HAP-1 (cell line): Measurements from ENCODE around the gene TBX1.
"Not testable (repeated sequence)": the region's sequence is repeated elsewhere in the genome, so short reads cannot be mapped to it uniquely, and the experiment has no call there.

ENCODE experiments used
- DNase-seq, 2 experiments: peaks; one replicate each; pipeline ENCODE4 v3.0.0-alpha.2; 2016 to 2020; ENCODE audit warnings: low spot score in 2 of 2
- H3K27me3 ChIP-seq: fragments of 250-450 bp; sonication (Bioruptor Pico); 2 replicates; pipeline ENCODE4 v1.5.1; 2020; ENCODE audit warnings: low read depth, mild to moderate bottlenecking, moderate library complexity
- H3K36me3 ChIP-seq: fragments of 250-450 bp; sonication (Bioruptor Pico); replicated peaks from 2 replicates; pipeline ENCODE4 v1.5.1; 2020; ENCODE audit warnings: mild to moderate bottlenecking
- H3K4me1 ChIP-seq: fragments of 250-450 bp; sonication (Bioruptor Pico); 2 replicates; pipeline ENCODE4 v1.5.1; 2020; ENCODE audit warnings: mild to moderate bottlenecking
- H3K4me3 ChIP-seq: fragments of 250-450 bp; sonication (Bioruptor Pico); 2 replicates; pipeline ENCODE4 v1.5.1; 2020; ENCODE audit warnings: mild to moderate bottlenecking, moderate library complexity
- H3K9me3 ChIP-seq: fragments of 250-450 bp; sonication (Bioruptor Pico); 2 replicates; pipeline ENCODE4 v1.5.1; 2020; ENCODE audit warnings: mild to moderate bottlenecking, moderate library complexity
- in situ Hi-C: fragments of 300-500 bp; cut with MboI; formaldehyde crosslinking; loops from 3 replicates; pipeline ENCODE4 v1.14.3; 2020; ENCODE audit warnings: low sequenced_read_pairs, inconsistent platforms, mixed read lengths

Gene TBX1

GRCh38 chr22:19791243-19791642 lies 30.7 kb downstream of the TBX1 start:
- in situ Hi-C loops: no loop called here
- Histone ChIP-seq H3K4me3 (no peak overlapping the region), H3K36me3 (no peaks in the 10 kb centered on the region), H3K9me3 (peaks cover 6% of the 10 kb centered on the region; the same call in 1 of the 2 replicates), H3K27me3 (no peaks in the 10 kb centered on the region), H3K4me1 (no peaks in the 10 kb centered on the region)
- no peak for DNase-seq

DNA sequence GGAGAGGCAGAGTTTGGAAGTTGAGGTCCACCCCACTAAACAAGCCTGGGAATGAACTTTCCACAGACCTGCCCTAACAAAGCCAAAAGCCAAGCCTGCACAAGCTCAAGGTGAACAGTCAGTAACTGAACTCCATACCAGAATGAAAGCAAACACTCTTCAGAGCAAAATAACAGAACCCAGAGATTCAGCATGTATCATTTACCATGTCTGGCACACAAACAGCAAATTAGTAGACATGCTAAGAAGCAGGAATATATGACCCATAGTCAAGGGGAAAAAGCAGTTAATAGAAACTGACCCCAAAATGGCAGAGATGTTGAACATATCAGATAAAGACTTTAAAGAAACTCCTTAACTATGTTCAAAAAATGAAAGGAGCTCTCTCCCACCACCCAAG lies 31.3 kb downstream of the TBX1 start:
- Histone ChIP-seq H3K27me3 (no peaks in the 10 kb centered on the region), H3K4me1 (no peaks in the 10 kb centered on the region), H3K4me3 (no peak overlapping the region), H3K9me3 (peaks cover 6% of the 10 kb centered on the region; the same call in 1 of the 2 replicates), H3K36me3 (no peaks in the 10 kb centered on the region)
- DNase-seq: no peak
- in situ Hi-C loops: no loop called here

GRCh38 chr22:19792383-19792896 lies 31.9 kb downstream of the TBX1 start:
- H3K4me1 ChIP-seq, H3K9me3 ChIP-seq, in situ Hi-C loops, DNase-seq, H3K36me3 ChIP-seq, H3K27me3 ChIP-seq, H3K4me3 ChIP-seq: not testable (repeated sequence)

GRCh38 chr22:19793161-19793560 lies 32.6 kb downstream of the TBX1 start:
- peaks cover 6% of the 10 kb centered on the region; the same call in 1 of the 2 replicates for H3K9me3 ChIP-seq
- H3K36me3 ChIP-seq: no peaks in the 10 kb centered on the region
- H3K4me3 ChIP-seq: no peak overlapping the region
- DNase-seq: no peak
- no peaks in the 10 kb centered on the region for H3K4me1 ChIP-seq
- in situ Hi-C loops: no loop called here
- H3K27me3 ChIP-seq: no peaks in the 10 kb centered on the region

GRCh38 chr22:19793661-19794310 lies 33.2 kb downstream of the TBX1 start:
- H3K4me1 ChIP-seq: no peaks in the 10 kb centered on the region
- no peak overlapping the region for H3K4me3 ChIP-seq
- DNase-seq: no peak
- H3K9me3 ChIP-seq: peaks cover 6% of the 10 kb centered on the region; the same call in 1 of the 2 replicates
- in situ Hi-C loops: no loop called here
- no peaks in the 10 kb centered on the region for H3K36me3 ChIP-seq
- no peaks in the 10 kb centered on the region for H3K27me3 ChIP-seq

GRCh38 chr22:19795617-19796008 lies 35.0 kb downstream of the TBX1 start:
- H3K4me1 ChIP-seq: no peaks in the 10 kb centered on the region
- no peaks in the 10 kb centered on the region for H3K36me3 ChIP-seq
- no peak for DNase-seq
- in situ Hi-C loops: no loop called here
- H3K4me3 ChIP-seq: no peak overlapping the region
- no peaks in the 10 kb centered on the region for H3K27me3 ChIP-seq
- H3K9me3 ChIP-seq: peaks cover 4% of the 10 kb centered on the region; the same call in 1 of the 2 replicates

- Histone ChIP-seq H3K4me1 (no peaks in the 10 kb centered on the region), H3K9me3 (peaks cover 4% of the 10 kb centered on the region; the same call in 1 of the 2 replicates)
- in situ Hi-C loops: no loop called here
Observed at GRCh38 chr22:19796160-19796559, 35.6 kb downstream of the TBX1 start.

DNA sequence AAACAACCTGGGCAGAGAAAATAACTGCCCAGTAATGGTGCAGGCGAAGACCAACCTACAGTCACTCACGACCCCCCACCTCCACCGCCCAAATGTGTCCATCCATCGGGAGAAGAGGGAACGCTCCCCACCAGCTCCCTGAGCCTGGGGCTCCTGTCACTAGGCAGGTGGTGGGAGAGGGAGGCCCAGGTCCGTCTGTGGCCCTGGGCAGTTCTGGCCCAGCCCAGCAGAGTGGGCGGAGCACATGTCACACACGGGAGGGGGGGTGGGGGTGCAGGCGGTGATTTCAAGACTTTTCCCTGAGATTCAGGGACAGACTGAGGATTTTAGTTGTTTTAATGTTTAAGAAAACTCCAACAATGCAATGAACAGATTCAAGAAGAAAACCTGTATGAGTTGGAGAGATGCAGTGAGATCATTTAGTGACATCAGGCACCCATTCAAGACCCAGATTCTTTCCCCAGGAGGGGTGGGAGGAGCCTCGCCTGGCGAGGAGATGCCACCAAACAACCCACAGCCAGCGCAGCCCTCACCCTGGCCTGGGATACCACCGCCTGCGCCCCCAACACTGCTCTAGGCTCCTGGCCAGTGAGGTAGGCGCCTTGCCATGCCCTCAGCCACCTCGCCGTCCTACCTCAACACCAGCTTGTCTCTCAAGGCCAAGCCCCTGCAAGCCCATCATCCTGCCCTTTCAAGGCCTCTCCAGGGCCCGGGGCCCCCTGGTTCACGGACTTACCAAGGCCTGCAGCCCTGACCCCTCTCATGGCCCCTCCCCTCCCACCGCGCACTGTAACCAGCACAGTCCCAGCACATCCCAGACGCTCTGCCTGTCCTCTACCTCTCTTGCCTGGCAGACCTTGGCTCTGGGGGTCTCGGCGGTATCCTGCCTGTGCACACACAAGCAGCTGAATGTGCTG lies 36.8 kb downstream of the TBX1 start:
- in situ Hi-C loops: no loop called here
- no peaks in the 10 kb centered on the region for H3K36me3 ChIP-seq
- H3K4me3 ChIP-seq: no peak overlapping the region
- no peaks in the 10 kb centered on the region for H3K4me1 ChIP-seq
- peaks cover 4% of the 10 kb centered on the region; the same call in 1 of the 2 replicates for H3K9me3 ChIP-seq
- no peak for DNase-seq
- no peaks in the 10 kb centered on the region for H3K27me3 ChIP-seq

More at GRCh38 chr22:19796160-19796559, 35.6 kb downstream of the TBX1 start:
- Histone ChIP-seq H3K27me3 (no peaks in the 10 kb centered on the region), H3K36me3 (no peaks in the 10 kb centered on the region), H3K4me3 (no peak overlapping the region)
- no peak for DNase-seq

- peaks cover 3% of the 10 kb centered on the region; the same call in 1 of the 2 replicates for H3K9me3 ChIP-seq
- H3K36me3 ChIP-seq: no peaks in the 10 kb centered on the region
- H3K27me3 ChIP-seq: no peaks in the 10 kb centered on the region
- no peak overlapping the region for H3K4me3 ChIP-seq
- no peak for DNase-seq
- H3K4me1 ChIP-seq: no peaks in the 10 kb centered on the region
- in situ Hi-C loops: no loop called here
Observed at GRCh38 chr22:19798003-19798665, 37.6 kb downstream of the TBX1 start.

GRCh38 chr22:19798891-19799293 lies 38.3 kb downstream of the TBX1 start:
- in situ Hi-C loops: no loop called here
- no peak for DNase-seq
- no peaks in the 10 kb centered on the region for H3K27me3 ChIP-seq
- no peaks in the 10 kb centered on the region for H3K4me1 ChIP-seq
- no peak overlapping the region for H3K4me3 ChIP-seq
- H3K9me3 ChIP-seq: no peaks in the 10 kb centered on the region
- H3K36me3 ChIP-seq: no peaks in the 10 kb centered on the region

DNA sequence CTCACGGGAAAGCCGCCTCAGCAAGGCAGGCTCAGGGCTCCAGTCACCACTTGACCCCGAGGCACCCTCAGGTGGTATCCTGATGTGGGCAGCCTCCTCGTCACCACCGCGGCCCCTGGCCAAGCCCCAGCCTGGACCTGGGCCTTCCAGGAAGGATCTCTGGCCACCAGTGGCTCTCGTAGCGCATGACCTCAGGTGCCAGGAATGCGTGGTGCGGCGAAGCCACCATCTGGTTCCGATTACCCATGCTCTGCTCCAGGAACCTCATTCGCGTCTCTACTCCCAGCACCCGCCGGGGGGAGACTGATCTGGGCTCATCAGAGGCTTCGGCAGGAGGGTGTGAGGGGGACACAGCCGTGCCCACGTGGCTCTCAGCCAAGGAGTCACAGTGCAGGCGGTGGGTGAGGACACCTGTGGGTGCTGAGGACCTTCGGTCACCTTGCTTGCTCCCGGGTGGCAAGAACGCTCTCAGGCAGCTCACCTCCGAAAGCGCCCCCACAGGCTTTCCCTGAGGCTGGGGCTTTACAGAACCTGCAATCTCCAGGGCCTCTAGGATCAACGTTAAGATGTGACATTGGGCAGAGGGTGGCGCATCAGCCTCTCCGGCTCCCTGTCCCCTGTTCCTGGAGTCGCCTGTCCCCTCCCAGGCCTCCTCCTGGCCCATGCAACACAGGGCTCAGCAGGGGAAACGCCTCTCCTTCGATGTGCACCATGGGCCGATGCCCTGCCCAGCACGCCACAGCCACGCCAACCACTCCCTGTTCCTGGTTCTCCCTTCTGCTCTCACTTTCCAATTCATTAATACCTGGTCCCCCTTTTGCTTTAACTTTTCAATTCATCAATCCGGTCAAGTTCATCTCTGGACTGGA lies 39.0 kb downstream of the TBX1 start:
- no peak for DNase-seq
- Histone ChIP-seq H3K27me3 (no peaks in the 10 kb centered on the region), H3K4me1 (no peaks in the 10 kb centered on the region), H3K36me3 (no peaks in the 10 kb centered on the region), H3K4me3 (no peak overlapping the region), H3K9me3 (no peaks in the 10 kb centered on the region)
- in situ Hi-C loops: no loop called here

DNA sequence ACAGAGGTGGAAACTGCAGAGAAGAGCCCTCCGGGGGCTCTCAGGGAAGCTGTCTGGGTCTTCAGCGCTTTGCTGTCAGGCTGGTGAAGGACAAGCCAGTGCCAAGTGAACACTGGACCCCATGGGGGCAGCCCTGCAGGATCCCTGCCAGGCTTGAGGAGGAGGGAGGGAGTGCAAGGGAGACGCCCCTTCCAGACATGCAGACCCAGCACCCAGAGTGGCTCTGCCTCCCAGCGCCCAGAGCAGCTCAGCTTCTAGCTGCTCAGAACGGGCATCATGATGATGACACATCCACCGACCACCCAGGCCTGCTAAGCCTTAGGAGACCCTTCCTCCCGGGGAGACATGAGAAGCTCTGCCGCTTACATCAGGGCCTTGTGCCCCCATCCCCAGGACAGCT lies 39.7 kb downstream of the TBX1 start:
- Histone ChIP-seq H3K4me1 (no peaks in the 10 kb centered on the region), H3K4me3 (no peak overlapping the region), H3K27me3 (no peaks in the 10 kb centered on the region), H3K9me3 (no peaks in the 10 kb centered on the region), H3K36me3 (no peaks in the 10 kb centered on the region)
- no peak for DNase-seq
- in situ Hi-C loops: no loop called here

GRCh38 chr22:19800761-19801244 lies 40.2 kb downstream of the TBX1 start:
- peak in 1 of 2 experiments; percentile 35 for DNase-seq
- in situ Hi-C loops: no loop called here
- Histone ChIP-seq H3K4me3 (no peak overlapping the region), H3K4me1 (peaks cover under 1% of the 10 kb centered on the region), H3K9me3 (no peaks in the 10 kb centered on the region), H3K27me3 (no peaks in the 10 kb centered on the region), H3K36me3 (no peaks in the 10 kb centered on the region)
